DMS79 treated with DMSO at 0.1 percent for 48 hours (cell line): Measurements from ENCODE around the gene CHRNA1.

Source experiments
- DNase-seq: peaks from one replicate; lab custom pipeline; 2025; lab: John Stamatoyannopoulos, UW

Gene CHRNA1

GRCh38 chr2:174764280-174765255 lies at the start of gene CHRNA1:
Gene CHRNA1 (minus strand): TSS chr2:174764472. CDS start chr2:174764394, 78 bp downstream.
- peak; percentile 75 for DNase-seq

- no peak for DNase-seq
Measured at GRCh38 chr2:174812037-174812436, 47.8 kb upstream of the CHRNA1 start.

GRCh38 chr2:174807931-174808330 lies 43.7 kb upstream of the CHRNA1 start:
- DNase-seq: no peak

- no peak for DNase-seq
Measured at GRCh38 chr2:174805803-174806202, 41.5 kb upstream of the CHRNA1 start.

GRCh38 chr2:174802459-174802858 lies 38.2 kb upstream of the CHRNA1 start:
- DNase-seq: no peak

- no peak for DNase-seq
Measured at GRCh38 chr2:174800436-174801205, 36.3 kb upstream of the CHRNA1 start.

GRCh38 chr2:174798801-174799200 lies 34.5 kb upstream of the CHRNA1 start:
- DNase-seq: no peak

- no peak for DNase-seq
Measured at GRCh38 chr2:174797781-174798276, 33.6 kb upstream of the CHRNA1 start.

- no peak for DNase-seq
Measured at GRCh38 chr2:174796319-174796771, 32.1 kb upstream of the CHRNA1 start.

- DNase-seq: no peak
Measured at GRCh38 chr2:174794851-174795374, 30.6 kb upstream of the CHRNA1 start.

GRCh38 chr2:174792309-174793025 lies 28.2 kb upstream of the CHRNA1 start:
- DNase-seq: no peak

GRCh38 chr2:174791746-174792280 lies 27.5 kb upstream of the CHRNA1 start:
- DNase-seq: no peak

GRCh38 chr2:174791020-174791419 lies 26.7 kb upstream of the CHRNA1 start:
- DNase-seq: no peak

GRCh38 chr2:174789001-174789400 lies 24.7 kb upstream of the CHRNA1 start:
- DNase-seq: no peak

- no peak for DNase-seq
Measured at GRCh38 chr2:174788291-174788929, 24.1 kb upstream of the CHRNA1 start.

GRCh38 chr2:174787487-174788205 lies 23.4 kb upstream of the CHRNA1 start:
- DNase-seq: peak; percentile 18

- no peak for DNase-seq
Measured at GRCh38 chr2:174786066-174786725, 21.9 kb upstream of the CHRNA1 start.

GRCh38 chr2:174785481-174785880 lies 21.2 kb upstream of the CHRNA1 start:
- no peak for DNase-seq

GRCh38 chr2:174784909-174785308 lies 20.6 kb upstream of the CHRNA1 start:
- no peak for DNase-seq

GRCh38 chr2:174784316-174784715 lies 20.0 kb upstream of the CHRNA1 start:
- no peak for DNase-seq
